Upper lobe of left lung (tissue), 6 donors: ENCODE data around the gene ALDH5A1. TPM values are rescaled to one million over a fixed set of nuclear protein-coding genes. Genes with fewer than 3 reads are reported as not detected.
A peak's percentile ranks its signal among the peaks of the same experiment; 100 is the strongest.

Source experiments
- ATAC-seq, 2 donors: fragments of 200-7000 bp; cut with Tn5 transposase; one replicate each; pipeline ENCODE4 v1.9.1; 2022; ENCODE audit warnings: mild to moderate bottlenecking in 2 of 2, moderate library complexity in 2 of 2; ENCODE audit not compliant: low FRiP score in 2 of 2
- DNase-seq, 2 donors: peaks; one replicate each; pipeline ENCODE4 v3.0.0-alpha.2; 2019 to 2020
- H3K27ac ChIP-seq, 4 donors: fragments of 200-600 bp; sonication (generic); one replicate each; pipeline ENCODE4 v1.5.1; 2016 to 2019
- H3K27me3 ChIP-seq, 4 donors: fragments of 200-600 bp; sonication (generic); one replicate each; pipeline ENCODE4 v1.5.1; 2017 to 2019
- H3K36me3 ChIP-seq, 4 donors: fragments of 200-600 bp; sonication (generic); one replicate each; pipeline ENCODE4 v1.5.1; 2016 to 2019
- H3K4me1 ChIP-seq, 4 donors: fragments of 200-600 bp; sonication (generic); one replicate each; pipeline ENCODE4 v1.5.1; 2018 to 2019
- H3K4me3 ChIP-seq, 4 donors: fragments of 200-600 bp; sonication (generic); one replicate each; pipeline ENCODE4 v1.5.1; 2017 to 2019; ENCODE audit warnings: mild to moderate bottlenecking in 2 of 4, moderate library complexity in 1 of 4
- H3K9me3 ChIP-seq, 4 donors: fragments of 200-600 bp; sonication (generic); one replicate each; pipeline ENCODE4 v1.5.1; 2018 to 2019
- CTCF ChIP-seq, 6 experiments: fragments of 450-650 bp in 4 of 6; fragments of 200-600 bp in 2 of 6; sonication (generic) in 2 of 6; IDR thresholded peaks; one replicate each; pipeline ENCODE4 v1.5.1; 2016 to 2019; ENCODE audit warnings: antibody characterized with exemption in 6 of 6
- EP300 ChIP-seq, 4 donors: sonication (generic); formaldehyde crosslinking; IDR thresholded peaks; one replicate each; pipeline ENCODE4 v1.5.1; 2017; ENCODE audit warnings: antibody characterized with exemption in 4 of 4, control low read depth in 2 of 4
- POLR2A ChIP-seq, 4 donors: fragments of 450-650 bp; IDR thresholded peaks; one replicate each; pipeline ENCODE4 v1.5.1; 2016 to 2017; ENCODE audit warnings: antibody characterized with exemption in 4 of 4, mild to moderate bottlenecking in 2 of 4
- POLR2AphosphoS5 ChIP-seq, 2 donors: sonication (generic); formaldehyde crosslinking; IDR thresholded peaks; one replicate each; pipeline ENCODE4 v1.5.1; 2017; ENCODE audit warnings: antibody characterized with exemption in 2 of 2
- WGBS, 2 donors: methylation state at CpG; one replicate each; pipeline ENCODE4 v1.1.5; 2017 to 2018; 5-methylcytosine and 5-hydroxymethylcytosine counted together
- total RNA-seq, 6 donors: library from RNA; depleted of rRNA in 4 of 6; stranded (reverse); fragments of >200 nt in 4 of 6; gene quantifications; one replicate each; pipeline versions ENCODE4 v1.1.0 to v1.2.1, GENCODE V29; 2016 to 2021
- donor health status: DM: no; HTN: no; CAD: no; lungs with moderate emphysema.
- donor health status: DM: no; HTN: yes; CAD: no; lungs with severe emphysema.

The ALDH5A1 gene
- total RNA-seq, 6 donors from 2014 or later = 7.3 to 21.1 (median 12.4) TPM

GRCh38 chr6:24480705-24481104, 14.1 kb upstream of the ALDH5A1 start:
- H3K4me1 ChIP-seq = no peaks in the 10 kb centered on the region
- no peak overlapping the region for H3K4me3 ChIP-seq
- H3K36me3 ChIP-seq = no peaks in the 10 kb centered on the region
- 88 to 96% methylated on average over 9 of the region's 9 CpGs for WGBS, 2 donors
- no peak for DNase-seq
- H3K27ac ChIP-seq = no peak overlapping the region
- ATAC-seq = no peak
- TF ChIP-seq CTCF (IDR thresholded peaks at IDR 0.05) (no peak), POLR2A (IDR thresholded peaks at IDR 0.05) (no peak)
- no peaks in the 10 kb centered on the region for H3K9me3 ChIP-seq
- no peaks in the 10 kb centered on the region for H3K27me3 ChIP-seq

GRCh38 chr6:24481449-24481848, 13.3 kb upstream of the ALDH5A1 start:
- Histone ChIP-seq H3K9me3 (no peaks in the 10 kb centered on the region), H3K36me3 (no peaks in the 10 kb centered on the region), H3K27ac (no peak overlapping the region), H3K4me3 (no peak overlapping the region), H3K4me1 (no peaks in the 10 kb centered on the region), H3K27me3 (no peaks in the 10 kb centered on the region)
- TF ChIP-seq EP300 (IDR thresholded peaks at IDR 0.05) (no peak), POLR2A (IDR thresholded peaks at IDR 0.05) (no peak), CTCF (IDR thresholded peaks at IDR 0.05) (no peak), POLR2AphosphoS5 (IDR thresholded peaks at IDR 0.05) (no peak)
- ATAC-seq (no peak), DNase-seq (no peak)
- WGBS, 2 donors = 83 to 86% methylated on average over 5 of the region's 5 CpGs

DNA sequence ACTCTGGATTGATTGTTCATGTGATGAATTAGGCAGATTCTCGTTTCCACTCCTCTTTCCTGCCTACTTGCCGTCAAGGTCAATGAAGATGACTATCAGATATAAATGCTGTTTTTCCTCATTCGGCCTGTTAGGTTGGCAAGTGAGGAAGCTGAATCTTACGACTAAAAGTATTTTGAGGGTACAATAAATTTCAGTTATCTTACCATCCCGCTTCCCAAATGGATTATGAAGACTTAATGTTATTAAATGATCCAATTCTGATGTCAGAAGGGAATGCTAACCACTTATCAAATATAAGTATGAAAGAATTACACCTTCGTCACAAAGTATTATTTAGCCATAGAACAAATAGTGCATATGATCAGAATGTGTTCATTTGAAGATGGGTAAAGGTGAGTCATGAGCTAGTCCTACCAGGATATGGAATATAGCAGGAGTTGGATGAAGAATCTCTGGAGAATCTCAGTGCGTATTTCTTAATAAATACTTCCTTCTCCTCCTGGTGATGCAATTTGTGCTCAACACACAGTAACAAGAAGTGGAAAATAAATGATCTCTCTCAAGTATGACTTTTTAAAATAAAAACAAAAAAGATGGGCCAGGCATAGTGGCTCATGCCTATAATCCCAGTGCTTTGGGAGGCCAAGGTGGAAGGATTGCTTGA, 10.0 kb upstream of the ALDH5A1 start:
- TF ChIP-seq POLR2AphosphoS5 (IDR thresholded peaks at IDR 0.05) = no peak
- no peak for TF ChIP-seq EP300 (IDR thresholded peaks at IDR 0.05)
- no peak for TF ChIP-seq CTCF (IDR thresholded peaks at IDR 0.05)
- TF ChIP-seq POLR2A (IDR thresholded peaks at IDR 0.05) = no peak
- H3K9me3 ChIP-seq = no peaks in the 10 kb centered on the region
- H3K27ac ChIP-seq = no peak overlapping the region
- H3K4me3 ChIP-seq = no peak overlapping the region
- DNase-seq (no peak), ATAC-seq (no peak)
- H3K4me1 ChIP-seq = peaks cover 0 to 5% (median 2%) of the 10 kb centered on the region in 4 donors
- WGBS, 2 donors = 87 to 93% methylated on average over 7 of the region's 7 CpGs
- no peaks in the 10 kb centered on the region for H3K27me3 ChIP-seq
- no peaks in the 10 kb centered on the region for H3K36me3 ChIP-seq

- TF ChIP-seq EP300 (IDR thresholded peaks at IDR 0.05) = no peak
- TF ChIP-seq POLR2A (IDR thresholded peaks at IDR 0.05) = no peak
- TF ChIP-seq POLR2AphosphoS5 (IDR thresholded peaks at IDR 0.05) = no peak
- no peak for TF ChIP-seq CTCF (IDR thresholded peaks at IDR 0.05)
- 84 to 87% methylated on average over 4 of the region's 4 CpGs for WGBS, 2 donors
- H3K27ac ChIP-seq = no peak overlapping the region
Observed at GRCh38 chr6:24486065-24486464, 8.7 kb upstream of the ALDH5A1 start.

GRCh38 chr6:24489470-24489869, 5.3 kb upstream of the ALDH5A1 start, which contains the start of gene GPLD1:
Gene GPLD1, minus strand, starts transcription at chr6:24489578. Its CDS starts 67 bp downstream, at chr6:24489511.
- Histone ChIP-seq H3K4me1 (peaks cover 6 to 25% (median 11%) of the 10 kb centered on the region in 4 donors), H3K4me3 (no peak within 1 kb of the TSS)
- no peak for TF ChIP-seq POLR2A (IDR thresholded peaks at IDR 0.05)
- no peak for TF ChIP-seq EP300 (IDR thresholded peaks at IDR 0.05)
- TF ChIP-seq POLR2AphosphoS5 (IDR thresholded peaks at IDR 0.05) = no peak
- no peak for TF ChIP-seq CTCF (IDR thresholded peaks at IDR 0.05)

More at GRCh38 chr6:24486065-24486464, 8.7 kb upstream of the ALDH5A1 start:
- ATAC-seq (no peak), DNase-seq (no peak)
- no peak overlapping the region for H3K4me3 ChIP-seq
- H3K36me3 ChIP-seq = no peaks in the 10 kb centered on the region
- H3K4me1 ChIP-seq = peaks cover 0 to 17% (median 6%) of the 10 kb centered on the region in 4 donors
- no peaks in the 10 kb centered on the region for H3K27me3 ChIP-seq
- H3K9me3 ChIP-seq = no peaks in the 10 kb centered on the region

More at GRCh38 chr6:24489470-24489869, 5.3 kb upstream of the ALDH5A1 start, which contains the start of gene GPLD1:
- WGBS, 2 donors = 80 to 95% methylated on average over 5 to 6 of the region's 6 CpGs
- Histone ChIP-seq H3K9me3 (no peaks in the 10 kb centered on the region), H3K27me3 (no peaks in the 10 kb centered on the region), H3K27ac (peak within 1 kb of the TSS in 1 of 4 donors; percentile 49), H3K36me3 (no peaks in the 10 kb centered on the region)
- DNase-seq (no peak), ATAC-seq (no peak)
